OCI-LY7 (cell line): Measurements from ENCODE around the gene GRB10.

Experiments
- CTCF ChIP-seq: fragments of 200-600 bp; sonication (generic); conservative IDR thresholded peaks from 2 replicates; pipeline ENCODE4 v1.5.1; 2014; ENCODE audit warnings: mild to moderate bottlenecking, antibody characterized with exemption, low read length, moderate library complexity, mixed read lengths
- EZH2phosphoT487 ChIP-seq: fragments of 200-600 bp; sonication (generic); IDR thresholded peaks from 2 replicates; pipeline ENCODE4 v1.6.1; 2018; ENCODE audit warnings: low read depth, borderline replicate concordance, mild to moderate bottlenecking, mixed run types, antibody characterized with exemption, low read length, moderate library complexity, mixed read lengths

DNA sequence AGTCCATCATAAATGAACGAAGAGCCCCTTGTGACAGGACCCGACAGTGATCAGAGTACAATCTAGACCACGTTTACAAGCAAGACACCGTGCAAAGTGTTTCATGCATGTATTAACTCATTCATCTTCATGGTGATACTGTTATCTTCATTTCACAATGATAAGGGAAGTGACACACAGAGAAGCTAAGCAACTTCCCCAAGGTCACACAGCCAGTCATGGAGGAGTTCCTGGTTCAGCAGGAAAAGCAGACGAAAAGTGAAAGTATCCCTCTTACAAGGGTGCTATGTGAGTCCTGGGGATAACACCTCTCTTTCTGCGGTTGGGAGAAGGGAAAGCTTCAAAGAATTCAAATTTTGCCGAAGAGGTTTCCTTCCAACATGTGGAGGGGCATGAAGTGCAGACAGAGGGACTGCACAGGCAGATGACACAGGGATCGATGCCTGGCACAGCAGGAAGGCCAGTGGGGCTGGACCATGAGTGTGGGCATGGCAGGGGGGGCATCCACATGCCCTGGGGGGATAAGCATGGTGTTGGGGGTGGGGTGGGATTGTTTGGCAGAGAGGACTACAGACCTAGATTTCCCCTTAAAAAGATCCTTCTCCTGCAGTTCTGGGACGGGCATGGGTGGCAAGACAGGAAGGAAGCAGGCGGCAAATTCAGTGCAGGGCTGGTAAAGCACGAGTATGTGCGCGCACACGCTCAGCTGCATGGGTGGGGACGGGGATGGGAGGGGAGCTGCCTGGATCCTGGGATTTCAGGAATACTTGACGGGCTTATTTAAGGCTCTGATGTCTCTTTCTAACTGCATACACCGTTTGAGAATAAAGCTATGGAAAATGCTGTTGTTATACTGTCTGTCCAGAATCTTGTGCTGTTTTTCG is 184.0 kb downstream of the GRB10 start:
- no peak for TF ChIP-seq CTCF
- TF ChIP-seq EZH2phosphoT487, result no peak
